ENCODE data around the gene HRH3. TPM values are rescaled to one million over a fixed set of nuclear protein-coding genes. Genes with fewer than 3 reads are reported as not detected.

HRH3 gene
- polyA plus RNA-seq, 6 donors from 2014 or later: not detected

Other genes with a start within 250 kb of the HRH3 start
- gene TAF4, start 154.4 kb downstream of the HRH3 start, polyA plus RNA-seq (ENCODE audit: low read depth in 6 of 6): 1 to 10 TPM; 1.3 to 4.2 (median 1.8) TPM
- gene LSM14B, start 97.8 kb downstream of the HRH3 start, polyA plus RNA-seq (ENCODE audit: low read depth in 6 of 6): 1 to 10 TPM in 5 of 6 donors, not detected in 1; 1.1 to 3.4 (median 1.2) TPM
- gene PSMA7, start 76.9 kb downstream of the HRH3 start, polyA plus RNA-seq (ENCODE audit: low read depth in 6 of 6): 100 to 1,000 TPM; 367 to 572 (median 436) TPM
- gene SS18L1, start 76.5 kb downstream of the HRH3 start, polyA plus RNA-seq (ENCODE audit: low read depth in 6 of 6): 1 to 10 TPM in 3 of 6 donors, under 1 TPM in 2, not detected in 1; 0.41 to 1.7 (median 1.2) TPM
- gene MTG2, start 37.2 kb downstream of the HRH3 start, polyA plus RNA-seq (ENCODE audit: low read depth in 6 of 6): 10 to 100 TPM; 12.7 to 19.1 (median 16.3) TPM
- 10 to 100 TPM; 15.8 to 29.5 (median 17.7) TPM for gene OSBPL2, start 18.2 kb upstream of the HRH3 start, polyA plus RNA-seq (ENCODE audit: low read depth in 6 of 6)
- gene ADRM1, start 82.7 kb upstream of the HRH3 start, polyA plus RNA-seq (ENCODE audit: low read depth in 6 of 6): 100 to 1,000 TPM in 2 of 6 donors, 10 to 100 TPM in 4; 75.6 to 111 (median 89.0) TPM
- 10 to 100 TPM in 1 of 6 donors, 1 to 10 TPM in 4, under 1 TPM in 1; 0.50 to 11.9 (median 6.1) TPM for gene LAMA5, start 147.0 kb upstream of the HRH3 start, polyA plus RNA-seq (ENCODE audit: low read depth in 6 of 6)
- gene RPS21, start 166.8 kb upstream of the HRH3 start, polyA plus RNA-seq (ENCODE audit: low read depth in 6 of 6): 1,000 to 10,000 TPM; 1,712 to 3,127 (median 2,557) TPM
- 1 to 10 TPM in 4 of 6 donors, under 1 TPM in 1, not detected in 1; 1.00 to 3.3 (median 1.2) TPM for gene CABLES2, start 187.0 kb upstream of the HRH3 start, polyA plus RNA-seq (ENCODE audit: low read depth in 6 of 6)
- not detected for gene RBBP8NL, start 207.3 kb upstream of the HRH3 start, polyA plus RNA-seq (ENCODE audit: low read depth in 6 of 6)

Data from naive B cell (primary cell).